ENCODE data around the gene MACROD2. TPM values are rescaled to one million over a fixed set of nuclear protein-coding genes. Genes with fewer than 3 reads are reported as not detected.

Gene MACROD2
- total and polyA plus RNA-seq, 4 donors: 0.66 to 10.5 (median 3.3) TPM

GRCh38 chr20:14114065-14114704 lies 118.9 kb downstream of the MACROD2 start:
- no peaks in the 10 kb centered on the region for H3K9me3 ChIP-seq (ENCODE audit: control insufficient read depth in 4 of 4, low read length in 3 of 4)
- 84% methylated on average over 3 of the region's 3 CpGs for WGBS
- no peak for TF ChIP-seq NR2F2 (IDR thresholded peaks at IDR 0.05)
- no peak for TF ChIP-seq REST (IDR thresholded peaks at IDR 0.05)
- no peak for TF ChIP-seq GABPA (IDR thresholded peaks at IDR 0.05 in 1 of 2, conservative IDR thresholded peaks at IDR 0.05 in 1 of 2)
- TF ChIP-seq EGR1 (IDR thresholded peaks at IDR 0.05; ENCODE audit: low read depth in 2 of 2): no peak
- no peak for TF ChIP-seq YY1 (IDR thresholded peaks at IDR 0.05)
- no peak for TF ChIP-seq JUND (IDR thresholded peaks at IDR 0.05)
- TF ChIP-seq RXRA (IDR thresholded peaks at IDR 0.05): no peak
- no peak for DNase-seq (ENCODE audit: low spot score)
- H3K27me3 ChIP-seq (ENCODE audit: control insufficient read depth in 4 of 4, insufficient read depth in 4 of 4, low read length in 3 of 4): no peaks in the 10 kb centered on the region
- H3K27ac ChIP-seq (ENCODE audit: low read depth in 1 of 2, low read length in 2 of 2): no peak overlapping the region
- H3K9ac ChIP-seq (ENCODE audit: low read depth in 1 of 2, low read length in 2 of 2): no peak overlapping the region
- H3K4me1 ChIP-seq (ENCODE audit: control insufficient read depth in 4 of 4, insufficient read depth in 4 of 4, low read length in 3 of 4): peaks cover 0 to 1% (median 0%) of the 10 kb centered on the region in 4 donors
- H3K4me3 ChIP-seq (ENCODE audit: low read depth in 1 of 3, low read length in 3 of 3): no peak overlapping the region
- no peaks in the 10 kb centered on the region for H3K36me3 ChIP-seq (ENCODE audit: control insufficient read depth in 4 of 4, insufficient read depth in 3 of 4, low read depth in 1 of 4, low read length in 3 of 4)

GRCh38 chr20:14116037-14116436 lies 120.7 kb downstream of the MACROD2 start:
- H3K27ac ChIP-seq (ENCODE audit: low read depth in 1 of 2, low read length in 2 of 2): no peak overlapping the region
- H3K9me3 ChIP-seq (ENCODE audit: control insufficient read depth in 4 of 4, low read length in 3 of 4): no peaks in the 10 kb centered on the region
- 95% methylated on average over 6 of the region's 6 CpGs for WGBS
- no peak overlapping the region for H3K9ac ChIP-seq (ENCODE audit: low read depth in 1 of 2, low read length in 2 of 2)
- H3K4me3 ChIP-seq (ENCODE audit: low read depth in 1 of 3, low read length in 3 of 3): no peak overlapping the region
- H3K4me1 ChIP-seq (ENCODE audit: control insufficient read depth in 4 of 4, insufficient read depth in 4 of 4, low read length in 3 of 4): peaks cover 0 to 1% (median 0%) of the 10 kb centered on the region in 4 donors
- no peaks in the 10 kb centered on the region for H3K27me3 ChIP-seq (ENCODE audit: control insufficient read depth in 4 of 4, insufficient read depth in 4 of 4, low read length in 3 of 4)
- no peaks in the 10 kb centered on the region for H3K36me3 ChIP-seq (ENCODE audit: control insufficient read depth in 4 of 4, insufficient read depth in 3 of 4, low read depth in 1 of 4, low read length in 3 of 4)
- DNase-seq (ENCODE audit: low spot score): no peak
- TF ChIP-seq ATF3 (IDR thresholded peaks at IDR 0.05) (no peak), JUND (IDR thresholded peaks at IDR 0.05) (no peak), FOXA1 (IDR thresholded peaks at IDR 0.05) (no peak), TAF1 (conservative IDR thresholded peaks at IDR 0.05) (no peak), REST (IDR thresholded peaks at IDR 0.05) (no peak), NR2F2 (IDR thresholded peaks at IDR 0.05) (no peak), YY1 (IDR thresholded peaks at IDR 0.05) (no peak)

Data from liver (tissue), 9 donors.